Osteoblast (primary cell): ENCODE results near the gene TNFSF11. TPM values are rescaled to one million over a fixed set of nuclear protein-coding genes. Genes with fewer than 3 reads are reported as not detected.

Experiments used
- DNase-seq: peaks from one replicate; pipeline ENCODE4 v3.0.0; 2011; ENCODE audit warnings: low spot score, mixed read lengths; ENCODE audit not compliant: insufficient read length; ENCODE audit errors: missing footprints
- H2AFZ ChIP-seq: 2 replicates; pipeline ENCODE4 v1.6.0; 2011; ENCODE audit warnings: mild to moderate bottlenecking, low read length
- H3K27ac ChIP-seq: 2 replicates; pipeline ENCODE4 v1.5.1; 2011; ENCODE audit warnings: mild to moderate bottlenecking, low read depth, low read length, moderate library complexity
- H3K27me3 ChIP-seq: 2 replicates; pipeline ENCODE4 v1.6.0; 2012; ENCODE audit warnings: mild to moderate bottlenecking, control low read depth, inconsistent platforms, low read length, moderate library complexity; ENCODE audit not compliant: insufficient read depth
- H3K36me3 ChIP-seq: 2 replicates; pipeline ENCODE4 v1.5.1; 2011; ENCODE audit warnings: mild to moderate bottlenecking, low read length, control low read depth, moderate library complexity; ENCODE audit not compliant: insufficient read depth
- H3K4me1 ChIP-seq: 2 replicates; pipeline ENCODE4 v1.5.1; 2011; ENCODE audit warnings: mild to moderate bottlenecking, low read length, control low read depth, moderate library complexity; ENCODE audit not compliant: insufficient read depth
- H3K4me2 ChIP-seq: 2 replicates; pipeline ENCODE4 v1.6.0; 2011; ENCODE audit warnings: mild to moderate bottlenecking, low read length; ENCODE audit not compliant: insufficient read depth
- H3K4me3 ChIP-seq: fragments of 200-600 bp; sonication (generic); 3 replicates; pipeline ENCODE4 v1.5.1; 2012; ENCODE audit warnings: mild to moderate bottlenecking, low read length, inconsistent platforms; ENCODE audit not compliant: insufficient read depth
- H3K79me2 ChIP-seq: 2 replicates; pipeline ENCODE4 v1.6.0; 2012; ENCODE audit warnings: mild to moderate bottlenecking, low read length, control low read depth, inconsistent platforms; ENCODE audit not compliant: insufficient read depth
- H3K9me3 ChIP-seq: 2 replicates; pipeline ENCODE4 v1.5.1; 2011; ENCODE audit warnings: low read depth, low read length, control low read depth
- H4K20me1 ChIP-seq: 2 replicates; pipeline ENCODE4 v1.6.0; 2012; ENCODE audit warnings: mild to moderate bottlenecking, low read length, control low read depth; ENCODE audit not compliant: insufficient read depth
- CTCF ChIP-seq: IDR thresholded peaks from 2 replicates; pipeline ENCODE4 v1.5.1; 2011; ENCODE audit warnings: mild to moderate bottlenecking, low read depth, low read length, moderate library complexity; ENCODE audit errors: extremely low read depth
- total RNA-seq: library from RNA; depleted of rRNA; stranded (reverse); fragments of >200 nt; gene quantifications from 2 replicates; pipeline ENCODE4 v1.2.3, GENCODE V29; 2012

The TNFSF11 gene
- total RNA-seq = 0.72 and 0.88 TPM in 2 replicates

GRCh38 chr13:42574011-42574410 lies at the start of gene TNFSF11:
TSS of gene TNFSF11 (plus strand) at chr13:42574152. CDS start at chr13:42574304, 152 bp downstream.
- Histone ChIP-seq H4K20me1 (no peaks in the 10 kb centered on the region), H3K4me1 (no peaks in the 10 kb centered on the region), H2AFZ (peak within 1 kb of the TSS; percentile 38), H3K27me3 (peaks cover 55% of the 10 kb centered on the region), H3K4me2 (peak within 1 kb of the TSS; percentile 64), H3K79me2 (no peaks in the 10 kb centered on the region), H3K27ac (no peak within 1 kb of the TSS), H3K4me3 (peak within 1 kb of the TSS; percentile 60), H3K36me3 (no peaks in the 10 kb centered on the region), H3K9me3 (no peaks in the 10 kb centered on the region)
- no peak for TF ChIP-seq CTCF
- DNase-seq = peak; percentile 72

GRCh38 chr13:42524487-42525034 lies 49.4 kb upstream of the TNFSF11 start:
- H3K4me1 ChIP-seq = peaks cover 7% of the 10 kb centered on the region
- no peaks in the 10 kb centered on the region for H3K9me3 ChIP-seq
- no peaks in the 10 kb centered on the region for H3K27me3 ChIP-seq
- no peak overlapping the region for H3K4me2 ChIP-seq
- no peak overlapping the region for H3K27ac ChIP-seq
- H4K20me1 ChIP-seq = no peaks in the 10 kb centered on the region
- H3K4me3 ChIP-seq = no peak overlapping the region
- no peak for DNase-seq
- no peak overlapping the region for H2AFZ ChIP-seq
- no peaks in the 10 kb centered on the region for H3K79me2 ChIP-seq
- no peak for TF ChIP-seq CTCF
- no peaks in the 10 kb centered on the region for H3K36me3 ChIP-seq

- H3K27me3 ChIP-seq = no peaks in the 10 kb centered on the region
- no peak overlapping the region for H3K27ac ChIP-seq
- no peaks in the 10 kb centered on the region for H3K79me2 ChIP-seq
- H3K4me2 ChIP-seq = no peak overlapping the region
- no peak for TF ChIP-seq CTCF
- no peaks in the 10 kb centered on the region for H3K36me3 ChIP-seq
- no peaks in the 10 kb centered on the region for H4K20me1 ChIP-seq
- peak; percentile 55 for DNase-seq
- H3K9me3 ChIP-seq = no peaks in the 10 kb centered on the region
- no peak overlapping the region for H3K4me3 ChIP-seq
- no peak overlapping the region for H2AFZ ChIP-seq
- H3K4me1 ChIP-seq = peaks cover 7% of the 10 kb centered on the region
These were observed 48.9 kb upstream of the TNFSF11 start for GRCh38 chr13:42525035-42525504.

GRCh38 chr13:42526276-42526675 lies 47.7 kb upstream of the TNFSF11 start:
- Histone ChIP-seq H3K79me2 (no peaks in the 10 kb centered on the region), H3K36me3 (no peaks in the 10 kb centered on the region), H3K9me3 (no peaks in the 10 kb centered on the region), H3K27ac (no peak overlapping the region), H3K27me3 (no peaks in the 10 kb centered on the region), H3K4me1 (peaks cover 7% of the 10 kb centered on the region), H3K4me2 (no peak overlapping the region), H4K20me1 (no peaks in the 10 kb centered on the region), H2AFZ (no peak overlapping the region), H3K4me3 (no peak overlapping the region)
- DNase-seq = no peak
- no peak for TF ChIP-seq CTCF
